NCI-H146 (cell line): ENCODE results near the gene NGF.
"Not testable (repeated sequence)": the region's sequence is repeated elsewhere in the genome, so short reads cannot be mapped to it uniquely, and the experiment has no call there.

ENCODE experiments used
- DNase-seq: peaks from one replicate; lab custom pipeline; 2025; lab: John Stamatoyannopoulos, UW

NGF gene

DNA sequence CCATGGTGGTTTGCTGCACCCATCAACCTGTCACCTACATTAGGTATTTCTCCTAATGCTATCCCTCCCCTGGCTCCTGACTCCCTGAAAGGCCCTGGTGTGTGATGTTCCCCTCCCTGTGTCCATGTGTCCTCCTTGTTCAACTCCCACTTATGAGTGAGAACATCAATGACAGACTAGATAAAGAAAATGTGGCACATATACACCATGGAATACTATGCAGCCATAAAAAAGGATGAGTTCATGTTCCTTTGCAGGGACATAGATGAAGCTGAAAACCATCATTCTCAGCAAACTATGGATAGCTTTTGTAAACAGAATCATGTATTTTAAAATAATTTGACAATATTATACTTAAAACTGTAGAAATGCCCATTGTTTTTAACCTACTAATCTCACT is 28.5 kb downstream of the NGF start:
- DNase-seq, result not testable (repeated sequence)

DNA sequence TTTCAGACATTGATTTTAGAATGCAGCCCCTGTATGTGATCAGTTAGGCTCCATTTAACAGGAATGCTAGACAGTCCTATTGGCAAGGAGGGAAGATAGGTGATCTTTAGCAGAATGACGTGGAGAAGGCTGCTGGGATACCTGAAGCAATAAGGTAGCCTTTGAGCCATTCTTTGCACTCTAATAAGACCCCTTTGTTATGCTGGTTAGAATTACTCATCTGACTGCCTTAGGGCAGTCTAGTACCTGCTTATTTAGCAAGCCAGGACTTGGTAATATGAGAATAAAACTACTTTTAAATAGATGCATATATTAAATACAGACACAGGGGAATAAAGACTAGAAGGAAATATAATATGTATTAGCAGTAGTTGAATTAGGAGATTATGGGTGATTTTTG is 29.1 kb downstream of the NGF start:
- no peak for DNase-seq

DNA sequence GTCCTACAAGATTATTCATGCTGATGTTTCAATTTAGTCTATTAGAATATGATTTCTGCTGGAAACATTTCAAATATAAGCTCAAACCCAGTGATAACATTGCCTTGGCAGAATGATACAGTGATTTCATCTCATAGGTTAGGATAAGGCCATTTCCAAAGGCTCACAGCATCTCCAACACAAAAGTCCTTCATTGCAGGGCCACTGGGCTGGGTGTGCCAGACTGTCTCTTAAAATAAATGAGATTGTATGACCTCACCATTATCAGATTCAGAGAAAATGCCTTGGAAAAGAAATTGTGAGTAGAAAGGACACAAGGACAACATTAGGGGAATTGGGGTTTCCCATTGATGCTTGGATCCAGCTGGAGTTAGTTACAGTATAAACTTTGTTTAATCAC is 30.4 kb downstream of the NGF start:
- no peak for DNase-seq

DNA sequence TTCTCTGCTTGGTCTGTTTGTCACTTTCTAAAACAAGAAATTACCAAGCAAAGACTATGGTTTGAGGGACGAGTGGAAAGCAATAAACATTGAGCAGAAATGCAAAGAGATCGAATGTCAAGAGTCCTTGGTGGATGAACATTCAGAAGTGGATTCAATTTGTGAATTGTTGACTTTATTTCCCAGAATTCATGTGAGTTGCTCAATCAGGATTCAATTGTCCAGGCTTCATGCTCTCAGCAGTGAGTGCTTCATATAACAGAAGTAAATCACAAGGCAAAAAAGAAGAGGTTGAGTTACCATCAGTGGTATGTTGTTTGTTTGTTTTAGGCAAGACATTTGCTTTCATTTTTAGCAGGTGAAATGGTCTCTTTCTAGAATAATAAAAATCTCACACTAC is 31.9 kb downstream of the NGF start:
- DNase-seq, result no peak

DNA sequence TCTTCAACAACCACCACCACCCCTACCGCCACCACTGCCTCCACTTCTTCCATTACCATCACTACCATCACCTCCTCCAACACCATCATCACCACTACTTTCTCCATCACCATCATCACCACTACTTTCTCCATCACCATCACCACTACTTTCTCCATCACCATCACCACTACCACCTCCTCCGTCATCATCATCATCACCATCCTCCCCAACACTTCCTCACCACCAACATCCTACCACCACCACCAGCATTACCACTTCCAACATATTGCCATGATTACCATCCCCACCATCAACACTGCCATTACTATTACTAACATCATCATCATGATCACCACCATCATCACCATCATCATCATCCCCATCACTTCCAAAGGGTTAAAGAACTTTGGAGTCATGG is 34.7 kb downstream of the NGF start:
- DNase-seq, result no peak

DNA sequence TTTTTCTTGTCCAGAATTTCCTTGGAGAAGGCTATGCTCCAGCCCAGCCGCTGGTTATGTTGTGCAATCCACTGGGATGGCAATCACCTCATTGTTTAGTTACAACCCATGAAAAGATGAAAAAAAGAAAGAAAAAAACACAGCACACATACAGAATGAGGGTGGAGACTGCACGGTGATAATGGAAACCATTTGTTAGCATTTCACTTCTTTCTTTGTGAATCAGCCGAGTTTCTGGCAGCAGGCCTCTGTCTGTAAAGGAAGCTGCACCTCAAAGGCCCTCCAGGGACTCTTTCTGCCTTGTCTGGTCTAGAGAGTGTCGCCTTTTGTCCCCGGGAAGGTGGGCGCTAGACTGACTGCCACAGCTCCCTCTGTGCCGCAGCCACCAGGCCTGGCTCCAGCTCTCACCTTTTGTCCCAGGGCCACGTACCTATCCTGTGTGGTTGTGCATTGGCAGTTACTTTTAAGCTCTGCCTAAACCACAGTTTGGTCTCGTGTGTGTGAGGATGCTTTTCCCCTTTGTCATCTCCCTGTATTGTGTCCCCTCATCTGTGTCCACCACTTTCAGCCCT is 35.6 kb downstream of the NGF start:
- no peak for DNase-seq

DNA sequence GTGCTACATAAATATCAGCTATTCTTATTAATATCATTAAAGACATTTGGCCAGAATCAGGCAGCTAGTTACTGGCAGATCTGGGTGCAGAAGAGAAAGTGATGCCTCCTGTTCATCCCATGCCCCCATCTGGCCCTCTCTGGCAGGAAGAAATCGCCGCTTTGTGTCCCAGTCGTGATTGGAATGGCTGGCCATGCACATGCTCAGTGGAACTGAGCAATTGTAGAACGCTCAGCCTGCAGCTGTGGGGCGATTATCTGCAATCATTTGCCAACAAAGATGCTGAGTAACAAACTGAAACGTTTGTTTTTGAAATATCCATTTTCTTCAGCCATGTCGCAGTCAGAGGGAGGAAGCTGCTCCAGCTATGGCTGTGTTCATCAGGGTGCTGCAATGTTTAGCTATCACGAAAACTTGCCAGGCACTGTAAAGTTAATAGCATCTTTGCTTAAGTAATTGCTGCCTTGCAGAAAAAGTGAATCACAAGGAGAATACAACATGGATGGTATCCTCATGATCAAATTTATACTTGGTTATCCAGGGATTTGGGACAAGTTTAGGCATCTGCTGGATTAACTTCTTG is 36.5 kb downstream of the NGF start:
- no peak for DNase-seq

DNA sequence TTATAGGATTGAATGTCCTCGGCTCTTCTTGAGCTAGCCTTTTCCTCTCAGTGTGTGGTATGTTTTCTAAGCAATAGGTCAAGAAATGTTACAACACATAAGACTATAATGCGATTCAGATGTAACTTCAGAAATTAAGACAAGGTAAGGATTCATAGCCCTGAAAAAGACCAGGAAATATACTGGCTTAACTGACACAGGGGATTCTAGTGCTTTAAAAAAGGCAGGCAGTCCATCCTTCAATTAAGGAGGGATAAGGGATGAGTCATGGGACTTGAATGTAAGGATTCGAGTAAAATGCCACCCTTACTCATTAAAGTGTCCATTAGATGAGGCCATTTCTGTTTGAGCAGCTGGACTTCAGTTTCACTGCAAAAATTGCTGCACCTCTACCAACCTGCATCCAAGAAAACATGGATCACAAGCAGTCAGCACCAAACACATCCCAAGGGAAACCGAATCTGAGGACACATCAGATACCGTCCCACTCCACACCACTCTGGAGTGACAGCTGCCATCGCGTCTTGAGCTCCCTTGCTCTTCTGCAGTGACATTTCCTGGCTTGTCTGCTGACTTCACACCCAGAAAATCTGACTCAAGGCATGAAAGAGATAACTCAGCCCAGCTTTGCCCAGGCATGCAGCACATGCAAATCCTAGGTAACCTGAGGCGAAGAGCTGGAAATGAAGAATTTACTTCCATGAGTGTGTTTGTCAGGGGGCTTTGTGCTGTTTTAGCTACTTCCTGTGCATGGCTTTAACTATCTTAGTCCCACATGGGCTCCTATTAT is 37.8 kb downstream of the NGF start:
- peak; percentile 53 for DNase-seq

DNA sequence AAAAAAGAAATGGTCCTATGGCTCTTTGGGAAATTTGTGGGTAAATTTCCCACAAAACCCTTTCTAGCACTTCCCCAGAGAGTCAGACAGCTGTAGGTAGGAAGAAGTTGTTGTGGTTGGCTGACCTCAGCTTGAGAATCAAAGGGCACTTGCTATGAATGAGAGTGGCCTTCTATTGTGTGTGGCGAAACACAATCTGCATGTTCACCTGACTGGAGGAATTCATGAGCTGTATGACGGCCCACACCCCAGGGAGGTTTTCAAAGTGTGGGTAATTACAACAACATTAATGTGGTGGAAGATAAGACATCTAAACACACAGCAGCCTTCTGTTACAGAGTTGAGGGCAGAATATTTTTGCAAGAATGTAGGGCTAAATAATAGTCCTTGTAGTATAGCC is 38.8 kb downstream of the NGF start:
- peak; percentile 77 for DNase-seq

DNA sequence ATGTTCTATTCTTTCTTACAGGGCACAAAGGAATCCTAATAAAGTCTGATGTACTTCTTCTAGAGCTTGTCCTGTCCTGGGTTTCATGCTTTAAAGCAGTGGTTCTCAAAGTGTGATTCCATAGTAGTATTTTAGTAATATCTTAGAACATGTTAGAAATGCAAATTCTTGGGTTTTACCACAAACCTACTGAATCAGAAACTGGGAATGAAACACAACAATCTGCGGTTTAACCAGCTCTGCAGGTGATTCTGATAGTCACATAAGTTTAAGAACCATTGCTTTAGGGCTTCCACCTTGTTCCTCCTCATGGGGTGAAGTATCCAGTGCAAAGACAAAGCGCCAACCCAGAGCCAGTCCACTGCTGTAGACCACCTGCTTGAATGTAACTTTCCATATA is 41.1 kb downstream of the NGF start:
- no peak for DNase-seq

DNA sequence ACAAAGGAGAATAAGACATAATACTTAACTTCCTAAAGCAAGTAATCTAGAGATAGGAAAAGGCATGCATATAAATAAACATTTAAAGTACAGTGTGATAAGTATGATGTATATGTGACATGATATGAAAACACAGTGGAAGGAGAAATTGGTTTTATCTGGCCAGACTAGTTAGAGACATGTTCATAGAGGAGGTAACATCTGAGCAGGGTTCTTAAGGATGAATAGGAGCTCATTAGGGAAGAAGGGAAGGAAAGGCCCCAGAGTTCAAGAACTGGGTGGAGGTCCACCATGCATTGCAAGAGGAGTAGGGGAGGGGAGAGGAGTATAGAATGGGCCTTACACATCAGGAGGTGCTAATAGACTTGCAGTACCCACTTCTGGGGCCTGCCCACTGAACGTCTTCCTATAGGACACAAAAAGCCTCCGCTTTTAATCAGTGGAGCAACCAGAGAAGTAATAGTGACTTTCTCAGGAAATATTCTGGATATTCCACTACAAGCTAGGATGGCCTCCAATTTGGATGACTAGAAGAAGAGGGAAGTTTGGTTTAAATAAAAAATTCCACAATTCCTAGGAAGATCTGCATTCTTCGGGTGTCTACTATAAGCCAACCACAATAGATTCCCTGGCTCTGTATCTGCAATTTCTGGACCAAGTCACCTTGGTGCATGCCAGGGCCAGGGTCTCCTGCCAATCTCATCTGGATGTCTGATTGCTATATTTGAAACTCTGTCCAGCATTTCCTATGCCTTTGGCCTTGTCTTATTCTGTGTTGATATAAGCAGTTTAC is 41.9 kb downstream of the NGF start:
- DNase-seq, result no peak

DNA sequence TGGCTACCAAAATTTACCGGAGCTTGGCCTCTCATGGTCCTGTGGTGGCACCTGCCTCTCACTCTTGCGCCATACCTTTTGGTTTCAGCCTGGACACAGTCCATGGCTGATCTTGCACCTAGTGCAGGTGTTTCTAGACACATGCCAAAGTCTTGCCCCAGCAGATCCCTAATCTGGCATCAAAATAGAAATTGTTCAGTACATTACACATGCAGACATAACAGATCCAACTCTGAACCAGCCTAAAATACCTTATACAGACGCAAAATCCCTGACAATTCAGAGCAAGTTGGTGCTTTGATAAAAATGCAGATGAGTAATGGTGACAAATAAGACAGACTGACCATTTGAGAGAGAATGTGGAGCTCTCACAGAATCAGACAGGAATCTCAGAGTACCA is 44.1 kb downstream of the NGF start:
- DNase-seq, result no peak

DNA sequence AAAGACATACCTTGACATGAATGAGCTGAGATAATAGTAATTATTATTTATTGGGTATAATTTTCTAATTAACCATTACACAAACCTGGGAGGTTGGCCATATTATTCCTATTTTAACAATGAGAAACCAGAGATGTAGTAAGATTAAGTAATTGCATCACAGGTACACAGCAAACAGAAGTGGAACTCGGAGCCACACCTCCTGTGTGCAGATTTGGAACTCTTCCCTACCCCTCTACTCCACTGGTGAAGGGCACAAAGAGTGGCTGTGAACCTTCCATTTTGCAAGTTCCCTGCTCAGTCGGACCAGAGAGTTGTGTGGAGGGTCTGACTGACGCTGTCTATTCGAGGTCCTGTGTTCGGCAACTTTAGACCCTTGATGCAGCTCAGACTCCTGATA is 45.0 kb downstream of the NGF start:
- DNase-seq, result no peak

DNA sequence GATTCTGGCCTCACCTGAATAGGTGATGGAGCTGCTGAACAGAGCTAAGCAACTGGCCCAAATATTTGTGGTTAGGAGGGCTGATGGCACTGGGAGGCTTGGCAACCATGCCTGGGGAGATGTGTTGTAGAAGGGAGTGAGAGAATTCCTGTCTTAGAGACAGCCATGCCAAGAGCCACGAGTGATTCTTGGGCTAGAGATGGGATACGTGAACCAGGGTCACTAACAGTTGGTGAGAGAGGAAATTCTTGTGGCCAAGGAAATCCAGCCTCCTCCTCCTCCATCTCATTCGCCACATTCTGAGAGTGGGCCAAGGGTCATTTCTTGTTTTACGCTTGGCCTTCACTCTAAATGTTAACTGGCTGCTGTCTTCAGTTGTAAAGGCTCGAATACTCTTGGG is 46.3 kb downstream of the NGF start:
- no peak for DNase-seq

DNA sequence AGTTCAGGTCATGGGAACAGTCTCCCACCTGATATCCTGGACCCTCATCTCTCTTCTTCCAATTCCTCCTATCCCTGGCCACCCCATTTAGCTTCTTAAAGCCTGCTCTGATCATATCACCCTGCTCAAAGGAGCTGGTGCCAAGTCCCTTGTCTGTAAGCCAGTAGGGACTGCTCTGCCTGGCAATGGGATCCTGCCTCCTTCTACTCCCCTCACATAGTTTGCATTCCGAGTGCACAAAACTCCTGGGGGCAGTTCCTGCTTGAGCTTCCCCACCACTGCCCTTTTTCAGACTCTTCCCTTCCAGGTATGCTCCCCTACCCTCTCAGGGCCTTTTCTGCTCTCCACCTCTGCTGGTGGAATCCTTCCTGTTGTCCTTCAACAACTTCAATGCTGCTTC is 48.1 kb downstream of the NGF start:
- DNase-seq, result no peak

DNA sequence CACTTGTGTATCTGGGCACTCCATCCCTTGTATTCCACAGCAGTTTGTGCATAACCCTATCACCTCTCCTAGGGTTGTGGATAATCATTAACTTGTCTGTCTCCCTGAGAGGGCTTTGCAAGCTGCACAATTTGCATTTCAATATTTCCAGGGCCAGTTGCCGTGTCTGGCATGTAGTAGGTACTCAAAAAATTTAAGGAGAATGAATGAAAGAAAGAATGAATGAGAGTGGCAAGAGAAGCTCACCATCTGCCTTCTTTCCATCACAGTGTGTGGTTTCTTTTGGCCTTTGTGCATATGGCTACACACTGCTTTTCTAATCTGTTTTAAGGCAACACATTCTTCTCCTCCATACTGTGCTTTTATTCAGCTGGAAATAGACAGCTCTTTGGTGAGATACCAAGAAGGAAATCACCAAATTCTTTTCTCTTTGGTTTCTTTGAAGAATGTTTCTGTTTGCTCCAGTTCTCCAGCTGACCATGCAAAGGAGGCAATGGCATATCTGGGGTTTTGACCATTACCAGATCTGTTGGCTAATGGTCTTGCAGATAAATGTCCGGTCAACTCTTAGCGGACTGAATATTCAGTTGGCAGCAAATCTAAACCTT is 49.4 kb downstream of the NGF start:
- no peak for DNase-seq

DNA sequence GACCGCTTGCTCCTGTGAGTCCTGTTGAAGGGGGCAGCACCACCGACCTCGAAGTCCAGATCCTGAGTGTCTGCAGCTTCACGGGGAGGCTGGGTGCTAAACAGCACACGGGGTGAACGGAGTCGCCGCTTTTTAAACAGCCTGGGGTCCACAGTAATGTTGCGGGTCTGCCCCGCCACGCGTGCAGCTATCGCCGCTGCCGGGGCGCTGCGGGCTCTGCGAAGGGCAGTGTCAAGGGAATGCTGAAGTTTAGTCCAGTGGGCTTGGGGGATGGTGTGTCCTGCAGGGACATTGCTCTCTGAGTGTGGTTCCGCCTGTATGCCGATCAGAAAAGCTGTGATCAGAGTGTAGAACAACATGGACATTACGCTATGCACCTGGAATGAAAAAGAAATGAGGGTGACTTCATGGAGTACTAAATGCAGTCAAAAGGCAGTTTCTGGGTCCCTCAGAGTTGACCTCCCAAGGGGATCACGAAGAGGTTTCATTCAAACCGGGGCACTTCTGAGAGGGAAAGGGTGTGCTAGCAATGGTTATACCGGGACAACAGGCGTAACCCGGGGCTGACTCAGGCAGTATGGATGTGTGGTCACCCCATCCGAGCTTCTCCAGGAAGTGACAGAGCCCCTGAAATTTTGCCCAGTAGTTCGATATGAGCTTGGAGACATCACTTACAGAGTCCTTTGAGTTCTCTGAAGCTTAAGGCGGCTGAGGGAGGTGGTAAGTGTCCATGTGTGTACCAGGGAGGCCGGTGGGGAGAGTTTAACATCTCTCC is 51.4 kb downstream of the NGF start:
- DNase-seq, result no peak

DNA sequence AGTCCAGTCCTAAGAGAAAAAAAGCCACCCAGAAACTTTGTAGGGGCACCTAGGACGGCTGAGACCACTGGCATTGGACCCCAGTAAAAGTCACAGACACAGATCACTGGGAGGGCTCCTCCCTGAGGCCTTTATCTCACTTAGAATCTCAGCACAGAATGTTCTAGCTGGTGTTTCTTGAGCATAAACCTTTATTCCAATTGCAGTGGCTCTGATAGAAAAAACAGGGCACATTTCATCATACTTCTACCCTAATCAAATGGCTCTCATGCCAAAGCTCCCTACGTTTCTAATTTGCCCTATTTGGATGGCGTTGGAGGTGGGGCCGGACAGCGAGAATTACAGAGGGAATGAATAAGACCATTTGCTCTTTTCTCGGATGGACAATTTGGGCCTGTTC is 53.8 kb downstream of the NGF start:
- no peak for DNase-seq

DNA sequence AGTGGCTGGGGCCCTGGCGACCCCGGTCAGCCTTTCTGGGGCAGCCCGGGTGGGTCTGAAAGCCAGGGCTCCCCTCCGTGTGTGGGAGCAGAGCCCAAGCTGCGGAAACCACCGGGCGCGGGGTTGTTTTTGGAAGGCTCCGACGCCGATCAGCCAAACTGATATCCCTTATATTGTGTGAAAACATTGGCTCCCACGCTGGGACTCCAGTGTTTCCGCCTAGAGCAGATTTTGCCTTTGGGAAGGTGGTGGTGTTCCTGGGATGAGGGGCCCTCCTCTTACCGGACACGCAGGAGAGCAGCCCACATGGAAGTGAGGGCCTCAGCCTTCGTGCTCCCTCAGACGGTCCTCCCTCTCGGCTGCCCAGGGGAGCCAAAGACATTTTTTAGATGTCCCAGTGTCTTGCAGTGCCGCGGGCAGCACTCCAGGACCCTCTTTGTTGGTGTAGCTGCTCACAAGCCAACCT is 54.3 kb downstream of the NGF start:
- no peak for DNase-seq

DNA sequence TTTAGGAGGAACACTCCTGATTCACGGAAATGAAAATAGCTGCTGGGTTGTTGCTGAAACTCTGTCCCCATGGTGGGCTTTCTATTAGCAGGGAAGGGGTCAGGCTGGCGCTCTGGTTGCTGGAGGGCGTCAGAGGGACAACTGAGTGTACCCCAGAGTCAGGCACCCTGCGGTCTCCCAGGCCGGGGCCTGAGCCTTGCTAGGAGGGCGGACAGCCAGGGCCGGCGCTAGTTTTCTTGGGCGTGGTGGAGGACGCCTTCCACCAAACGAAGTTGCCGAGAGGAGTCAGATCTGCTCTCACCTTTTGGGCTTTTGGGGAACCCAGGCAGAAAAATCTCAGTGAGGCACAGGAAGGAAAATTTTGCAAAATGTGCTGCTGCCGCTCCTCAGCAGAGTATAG is 54.8 kb downstream of the NGF start:
- DNase-seq, result no peak

DNA sequence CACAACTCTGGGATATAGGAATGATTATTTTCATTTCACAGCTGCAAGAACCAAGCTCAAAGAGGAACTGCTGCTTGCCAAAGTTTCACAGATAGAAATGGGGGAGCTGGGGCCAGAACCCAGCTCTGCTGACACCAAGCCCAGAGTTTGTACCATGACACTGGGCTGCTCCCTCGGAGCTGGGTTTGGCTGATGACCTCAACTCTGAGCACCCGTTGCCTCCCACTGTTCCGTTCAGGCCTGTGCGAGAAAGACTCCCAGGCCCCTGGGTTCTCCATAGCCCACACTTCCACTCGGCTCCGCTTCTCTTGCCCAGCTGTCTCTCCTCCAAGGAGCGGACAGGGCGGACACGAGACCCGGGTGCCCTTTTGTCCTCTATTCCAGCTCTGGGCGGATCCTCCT is 55.2 kb downstream of the NGF start:
- DNase-seq, result no peak

DNA sequence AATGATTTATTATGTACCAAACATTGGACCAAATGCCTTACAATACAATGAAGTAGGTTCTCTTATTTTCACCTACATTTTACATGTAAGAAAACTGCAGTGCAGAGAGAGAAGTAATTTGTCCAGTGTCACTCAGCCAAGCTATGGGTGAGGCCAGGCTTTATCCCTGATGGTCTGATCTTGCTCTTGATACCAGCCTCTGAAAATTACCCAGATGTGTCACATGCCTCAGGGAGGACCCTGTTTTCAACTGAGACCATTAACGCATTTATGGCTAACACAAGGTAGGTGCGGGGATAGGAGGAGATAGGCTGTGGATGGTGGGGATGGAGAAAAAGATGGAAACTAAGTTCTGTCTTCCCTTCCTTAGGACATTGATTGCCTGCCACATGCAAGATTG is 56.9 kb downstream of the NGF start:
- DNase-seq, result no peak
